Smooth muscle cell (in vitro differentiated cells): ENCODE measurements around the gene NTM. TPM values are rescaled to one million over a fixed set of nuclear protein-coding genes. Genes with fewer than 3 reads are reported as not detected.
"Not testable (repeated sequence)": the region's sequence is repeated elsewhere in the genome, so short reads cannot be mapped to it uniquely, and the experiment has no call there.

Source experiments
- DNase-seq: peaks from one replicate; lab custom pipeline; 2025; ENCODE audit not compliant: unreplicated experiment; lab: John Stamatoyannopoulos, UW
- H2AFZ ChIP-seq: fragments of 200-600 bp; sonication (generic); 2 replicates; pipeline ENCODE4 v1.6.0; 2016; ENCODE audit warnings: antibody characterized with exemption, low read depth, mild to moderate bottlenecking
- H3F3A ChIP-seq: fragments of 200-600 bp; sonication (generic); 2 replicates; pipeline ENCODE4 v1.6.0; 2017; ENCODE audit warnings: antibody characterized with exemption, low read depth
- H3K27ac ChIP-seq: fragments of 200-600 bp; sonication (generic); 2 replicates; pipeline ENCODE4 v1.5.1; 2016; ENCODE audit warnings: low read depth, mild to moderate bottlenecking
- H3K27me3 ChIP-seq: fragments of 200-600 bp; sonication (generic); 2 replicates; pipeline ENCODE4 v1.6.1; 2016; ENCODE audit warnings: low read depth, mild to moderate bottlenecking
- H3K36me3 ChIP-seq: fragments of 200-600 bp; sonication (generic); 2 replicates; pipeline ENCODE4 v1.5.1; 2016; ENCODE audit warnings: low read depth
- H3K4me1 ChIP-seq: fragments of 200-600 bp; sonication (generic); 2 replicates; pipeline ENCODE4 v1.5.1; 2016; ENCODE audit warnings: low read depth
- H3K4me2 ChIP-seq: fragments of 200-600 bp; sonication (generic); 2 replicates; pipeline ENCODE4 v1.6.0; 2016; ENCODE audit warnings: mild to moderate bottlenecking
- H3K4me3 ChIP-seq: fragments of 200-600 bp; sonication (generic); 2 replicates; pipeline ENCODE4 v1.5.1; 2016; ENCODE audit warnings: mild to moderate bottlenecking
- H3K79me2 ChIP-seq: fragments of 200-600 bp; sonication (generic); 2 replicates; pipeline ENCODE4 v1.6.0; 2016; ENCODE audit warnings: low read depth, mild to moderate bottlenecking
- H3K9ac ChIP-seq: fragments of 200-600 bp; sonication (generic); 2 replicates; pipeline ENCODE4 v1.6.0; 2016; ENCODE audit warnings: low read depth
- H3K9me3 ChIP-seq: fragments of 200-600 bp; sonication (generic); replicated peaks from 2 replicates; pipeline ENCODE4 v1.5.1; 2016; ENCODE audit warnings: low read depth
- H4K20me1 ChIP-seq: fragments of 200-600 bp; sonication (generic); 2 replicates; pipeline ENCODE4 v1.6.0; 2016; ENCODE audit warnings: low read depth
- CTCF ChIP-seq: fragments of 200-600 bp; sonication (generic); IDR thresholded peaks from 2 replicates; pipeline ENCODE4 v1.5.1; 2017; ENCODE audit warnings: borderline replicate concordance, mild to moderate bottlenecking, antibody characterized with exemption; ENCODE audit not compliant: insufficient read depth, poor library complexity, severe bottlenecking
- WGBS: methylation state at CpG from one replicate; pipeline ENCODE4 v1.1.7; 2016; ENCODE audit warnings: low lambda C conversion rate; 5-methylcytosine and 5-hydroxymethylcytosine counted together
- polyA plus RNA-seq: library from polyadenylated mRNA; unstranded; fragments of >200 nt; fragmentation: Nextera tagmentation; extraction: Ambion mirVana; gene quantifications from 2 replicates; pipeline ENCODE4 v1.2.1, GENCODE V29; 2016
- total RNA-seq: library from RNA; depleted of rRNA; stranded (reverse); fragments of >200 nt; gene quantifications from 2 replicates; pipeline ENCODE4 v1.2.3, GENCODE V29; 2014

NTM gene
- total and polyA plus RNA-seq, 2 experiments from 2014 or later, result 68.9 to 123 TPM

DNA sequence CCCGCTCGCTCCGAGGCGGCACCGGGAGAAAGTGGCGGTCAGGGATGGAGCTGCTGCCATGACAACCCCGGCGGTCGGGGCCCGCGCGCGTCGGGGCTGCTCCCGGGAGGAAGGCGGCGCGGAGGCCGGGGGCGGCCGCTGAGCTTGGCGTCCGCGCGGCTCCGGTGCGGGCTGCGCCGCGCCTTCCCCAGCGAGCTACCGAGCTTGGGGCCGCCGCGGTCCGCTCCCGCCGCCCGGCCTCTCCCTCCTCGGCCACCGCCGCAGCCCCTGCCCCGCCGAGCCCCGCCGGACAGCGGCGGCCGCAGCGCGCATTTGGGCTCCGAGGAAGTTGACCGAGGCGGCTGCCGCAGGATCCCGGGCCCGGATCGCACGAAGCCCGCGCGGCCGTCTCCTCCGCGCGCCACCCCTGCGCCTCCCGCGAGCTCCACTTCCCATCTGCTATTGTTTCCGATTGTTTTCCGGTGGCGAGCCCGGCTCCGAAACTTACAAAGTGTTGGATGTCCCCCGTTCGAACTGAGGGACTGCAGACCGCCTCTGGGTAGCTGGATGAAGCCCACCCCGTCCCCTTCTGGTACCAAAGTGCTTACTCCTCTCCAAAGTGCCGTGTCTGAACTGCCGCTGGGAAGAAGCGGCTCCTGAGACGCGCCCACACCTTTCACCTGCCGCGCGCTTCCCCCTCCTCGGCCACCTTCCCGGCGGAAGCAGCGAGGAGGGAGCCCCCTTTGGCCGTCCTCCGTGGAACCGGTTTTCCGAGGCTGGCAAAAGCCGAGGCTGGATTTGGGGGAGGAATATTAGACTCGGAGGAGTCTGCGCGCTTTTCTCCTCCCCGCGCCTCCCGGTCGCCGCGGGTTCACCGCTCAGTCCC lies 540.3 kb downstream of the NTM start:
- Histone ChIP-seq H3K79me2 (peaks cover 20% of the 10 kb centered on the region), H3K27ac (peak overlapping the region; percentile 69), H3K27me3 (peaks cover 65% of the 10 kb centered on the region), H3K4me3 (peak overlapping the region; percentile 58), H3K4me2 (peak overlapping the region; percentile 94), H2AFZ (peak overlapping the region; percentile 79), H4K20me1 (no peaks in the 10 kb centered on the region), H3K4me1 (peaks cover 29% of the 10 kb centered on the region), H3K36me3 (no peaks in the 10 kb centered on the region), H3K9ac (peak overlapping the region; percentile 75), H3K9me3 (no peaks in the 10 kb centered on the region), H3F3A (peaks cover 10% of the 10 kb centered on the region)
- under 1% methylated on average over 76 of the region's 105 CpGs for WGBS
- no peak for DNase-seq
- no peak for TF ChIP-seq CTCF

DNA sequence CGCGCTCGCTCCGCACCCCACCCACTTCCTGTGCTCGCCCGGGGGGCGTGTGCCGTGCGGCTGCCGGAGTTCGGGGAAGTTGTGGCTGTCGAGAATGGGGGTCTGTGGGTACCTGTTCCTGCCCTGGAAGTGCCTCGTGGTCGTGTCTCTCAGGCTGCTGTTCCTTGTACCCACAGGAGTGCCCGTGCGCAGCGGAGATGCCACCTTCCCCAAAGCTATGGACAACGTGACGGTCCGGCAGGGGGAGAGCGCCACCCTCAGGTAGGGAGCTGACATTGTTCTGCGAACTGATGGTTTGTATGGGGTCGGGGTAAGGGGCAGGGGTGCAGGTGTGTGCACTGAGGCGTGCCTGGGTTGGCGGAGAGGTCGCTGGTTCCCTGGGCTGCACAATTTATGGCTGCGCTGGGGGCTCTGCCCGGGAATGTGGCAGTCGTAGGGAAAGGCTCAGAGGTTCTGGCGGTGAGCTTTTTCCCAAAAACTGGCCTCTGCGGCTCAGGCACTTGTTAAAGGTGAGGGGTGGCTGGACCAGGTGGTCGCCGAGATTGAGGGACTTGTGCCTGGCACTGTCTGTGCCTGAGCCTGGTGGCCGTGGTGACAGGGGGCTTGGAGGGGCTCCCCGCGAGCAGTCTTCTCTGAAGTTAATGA lies 541.1 kb downstream of the NTM start:
- WGBS, result 17% methylated on average over 35 of the region's 36 CpGs
- Histone ChIP-seq H3K4me3 (peak overlapping the region; percentile 58), H2AFZ (peak overlapping the region; percentile 79), H3K27ac (peak overlapping the region; percentile 39), H3K79me2 (peaks cover 20% of the 10 kb centered on the region), H3F3A (peaks cover 10% of the 10 kb centered on the region), H3K27me3 (peaks cover 63% of the 10 kb centered on the region), H3K9ac (peak overlapping the region; percentile 75), H3K4me2 (peak overlapping the region; percentile 94), H3K4me1 (peaks cover 29% of the 10 kb centered on the region)
- not testable (repeated sequence) for H3K36me3 ChIP-seq, H4K20me1 ChIP-seq, H3K9me3 ChIP-seq, DNase-seq
- TF ChIP-seq CTCF, result peak; percentile 54

- H2AFZ ChIP-seq, result no peak overlapping the region
- peak overlapping the region; percentile 94 for H3K4me2 ChIP-seq
- H3K4me3 ChIP-seq, result peak overlapping the region; percentile 58
- H3F3A ChIP-seq, result peaks cover 10% of the 10 kb centered on the region
- TF ChIP-seq CTCF, result no peak
- H3K27me3 ChIP-seq, result peaks cover 57% of the 10 kb centered on the region
- H3K9ac ChIP-seq, result no peak overlapping the region
- no peak overlapping the region for H3K27ac ChIP-seq
- no peaks in the 10 kb centered on the region for H3K36me3 ChIP-seq
- H4K20me1 ChIP-seq, result no peaks in the 10 kb centered on the region
- H3K79me2 ChIP-seq, result peaks cover 20% of the 10 kb centered on the region
- DNase-seq, result no peak
- WGBS, result 74% methylated on average over 7 of the region's 7 CpGs
- peaks cover 29% of the 10 kb centered on the region for H3K4me1 ChIP-seq
- H3K9me3 ChIP-seq, result no peaks in the 10 kb centered on the region
Measured at GRCh38 chr11:131912134-131912533, 541.7 kb downstream of the NTM start.
